ENCODE measurements around the gene TRAF3IP1.
"Not testable (repeated sequence)": the region's sequence is repeated elsewhere in the genome, so short reads cannot be mapped to it uniquely, and the experiment has no call there.

TRAF3IP1 gene

GRCh38 chr2:238441262-238442114, 121.2 kb downstream of the TRAF3IP1 start:
- no peaks in the 10 kb centered on the region for H3K9me3 ChIP-seq (ENCODE audit: control insufficient read depth in 5 of 5, low read length in 5 of 5)
- H3K9ac ChIP-seq (ENCODE audit: low read length in 5 of 5): no peak overlapping the region

GRCh38 chr2:238442257-238442656, 121.9 kb downstream of the TRAF3IP1 start:
- not testable (repeated sequence) for H3K27me3 ChIP-seq (ENCODE audit: control insufficient read depth in 5 of 5, insufficient read depth in 4 of 5, low read length in 5 of 5); H3K4me3 ChIP-seq (ENCODE audit: low read depth in 1 of 5, low read length in 5 of 5); H3K9me3 ChIP-seq (ENCODE audit: control insufficient read depth in 5 of 5, low read length in 5 of 5); H3K9ac ChIP-seq (ENCODE audit: low read length in 5 of 5); H3K27ac ChIP-seq (ENCODE audit: low read depth, low read length)
- Histone ChIP-seq H3K36me3 (ENCODE audit: control insufficient read depth in 5 of 5, insufficient read depth in 5 of 5, low read length in 5 of 5) (peaks cover 2 to 38% (median 30%) of the 10 kb centered on the region in 5 donors), H3K4me1 (ENCODE audit: control insufficient read depth in 5 of 5, insufficient read depth in 5 of 5, low read length in 5 of 5) (peaks cover 3 to 23% (median 16%) of the 10 kb centered on the region in 5 donors)

More at GRCh38 chr2:238441262-238442114, 121.2 kb downstream of the TRAF3IP1 start:
- Histone ChIP-seq H3K27me3 (ENCODE audit: control insufficient read depth in 5 of 5, insufficient read depth in 4 of 5, low read length in 5 of 5) (no peaks in the 10 kb centered on the region), H3K36me3 (ENCODE audit: control insufficient read depth in 5 of 5, insufficient read depth in 5 of 5, low read length in 5 of 5) (peaks cover 0 to 31% (median 24%) of the 10 kb centered on the region in 5 donors), H3K4me1 (ENCODE audit: control insufficient read depth in 5 of 5, insufficient read depth in 5 of 5, low read length in 5 of 5) (peaks cover 3 to 23% (median 16%) of the 10 kb centered on the region in 5 donors), H3K27ac (ENCODE audit: low read depth, low read length) (no peak overlapping the region), H3K4me3 (ENCODE audit: low read depth in 1 of 5, low read length in 5 of 5) (no peak overlapping the region)

GRCh38 chr2:238444242-238444641, 123.9 kb downstream of the TRAF3IP1 start:
- no peaks in the 10 kb centered on the region for H3K27me3 ChIP-seq (ENCODE audit: control insufficient read depth in 5 of 5, insufficient read depth in 4 of 5, low read length in 5 of 5)
- peaks cover 2 to 47% (median 36%) of the 10 kb centered on the region in 5 donors for H3K36me3 ChIP-seq (ENCODE audit: control insufficient read depth in 5 of 5, insufficient read depth in 5 of 5, low read length in 5 of 5)
- no peak overlapping the region for H3K9ac ChIP-seq (ENCODE audit: low read length in 5 of 5)
- H3K27ac ChIP-seq (ENCODE audit: low read depth, low read length): no peak overlapping the region
- no peak overlapping the region for H3K4me3 ChIP-seq (ENCODE audit: low read depth in 1 of 5, low read length in 5 of 5)
- H3K4me1 ChIP-seq (ENCODE audit: control insufficient read depth in 5 of 5, insufficient read depth in 5 of 5, low read length in 5 of 5): peaks cover 3 to 17% (median 10%) of the 10 kb centered on the region in 5 donors
- no peaks in the 10 kb centered on the region for H3K9me3 ChIP-seq (ENCODE audit: control insufficient read depth in 5 of 5, low read length in 5 of 5)

- Histone ChIP-seq H3K4me3 (ENCODE audit: low read depth in 1 of 5, low read length in 5 of 5) (no peak overlapping the region), H3K27me3 (ENCODE audit: control insufficient read depth in 5 of 5, insufficient read depth in 4 of 5, low read length in 5 of 5) (no peaks in the 10 kb centered on the region), H3K36me3 (ENCODE audit: control insufficient read depth in 5 of 5, insufficient read depth in 5 of 5, low read length in 5 of 5) (peaks cover 2 to 50% (median 39%) of the 10 kb centered on the region in 5 donors), H3K27ac (ENCODE audit: low read depth, low read length) (no peak overlapping the region), H3K9ac (ENCODE audit: low read length in 5 of 5) (no peak overlapping the region), H3K9me3 (ENCODE audit: control insufficient read depth in 5 of 5, low read length in 5 of 5) (no peaks in the 10 kb centered on the region), H3K4me1 (ENCODE audit: control insufficient read depth in 5 of 5, insufficient read depth in 5 of 5, low read length in 5 of 5) (peaks cover 6 to 22% (median 12%) of the 10 kb centered on the region in 5 donors)
Observed at GRCh38 chr2:238445409-238446190, 125.3 kb downstream of the TRAF3IP1 start.

GRCh38 chr2:238446371-238446770, 126.1 kb downstream of the TRAF3IP1 start:
- Histone ChIP-seq H3K36me3 (ENCODE audit: control insufficient read depth in 5 of 5, insufficient read depth in 5 of 5, low read length in 5 of 5) (peaks cover 2 to 58% (median 42%) of the 10 kb centered on the region in 5 donors), H3K9me3 (ENCODE audit: control insufficient read depth in 5 of 5, low read length in 5 of 5) (no peaks in the 10 kb centered on the region), H3K9ac (ENCODE audit: low read length in 5 of 5) (no peak overlapping the region), H3K4me1 (ENCODE audit: control insufficient read depth in 5 of 5, insufficient read depth in 5 of 5, low read length in 5 of 5) (peaks cover 6 to 22% (median 12%) of the 10 kb centered on the region in 5 donors), H3K27ac (ENCODE audit: low read depth, low read length) (no peak overlapping the region), H3K4me3 (ENCODE audit: low read depth in 1 of 5, low read length in 5 of 5) (no peak overlapping the region), H3K27me3 (ENCODE audit: control insufficient read depth in 5 of 5, insufficient read depth in 4 of 5, low read length in 5 of 5) (no peaks in the 10 kb centered on the region)

GRCh38 chr2:238448031-238448955, 128.0 kb downstream of the TRAF3IP1 start:
- Histone ChIP-seq H3K9me3 (ENCODE audit: control insufficient read depth in 5 of 5, low read length in 5 of 5) (no peaks in the 10 kb centered on the region), H3K4me1 (ENCODE audit: control insufficient read depth in 5 of 5, insufficient read depth in 5 of 5, low read length in 5 of 5) (peaks cover 4 to 15% (median 9%) of the 10 kb centered on the region in 5 donors), H3K27ac (ENCODE audit: low read depth, low read length) (no peak overlapping the region), H3K9ac (ENCODE audit: low read length in 5 of 5) (no peak overlapping the region), H3K4me3 (ENCODE audit: low read depth in 1 of 5, low read length in 5 of 5) (no peak overlapping the region), H3K27me3 (ENCODE audit: control insufficient read depth in 5 of 5, insufficient read depth in 4 of 5, low read length in 5 of 5) (no peaks in the 10 kb centered on the region), H3K36me3 (ENCODE audit: control insufficient read depth in 5 of 5, insufficient read depth in 5 of 5, low read length in 5 of 5) (peaks cover 2 to 65% (median 48%) of the 10 kb centered on the region in 5 donors)

GRCh38 chr2:238449241-238449640, 128.9 kb downstream of the TRAF3IP1 start:
- no peak overlapping the region for H3K27ac ChIP-seq (ENCODE audit: low read depth, low read length)
- no peak overlapping the region for H3K4me3 ChIP-seq (ENCODE audit: low read depth in 1 of 5, low read length in 5 of 5)
- no peak overlapping the region for H3K9ac ChIP-seq (ENCODE audit: low read length in 5 of 5)
- H3K36me3 ChIP-seq (ENCODE audit: control insufficient read depth in 5 of 5, insufficient read depth in 5 of 5, low read length in 5 of 5): peaks cover 2 to 62% (median 46%) of the 10 kb centered on the region in 5 donors
- no peaks in the 10 kb centered on the region for H3K9me3 ChIP-seq (ENCODE audit: control insufficient read depth in 5 of 5, low read length in 5 of 5)
- H3K27me3 ChIP-seq (ENCODE audit: control insufficient read depth in 5 of 5, insufficient read depth in 4 of 5, low read length in 5 of 5): no peaks in the 10 kb centered on the region
- peaks cover 4 to 17% (median 9%) of the 10 kb centered on the region in 5 donors for H3K4me1 ChIP-seq (ENCODE audit: control insufficient read depth in 5 of 5, insufficient read depth in 5 of 5, low read length in 5 of 5)

- peaks cover 4 to 22% (median 15%) of the 10 kb centered on the region in 5 donors for H3K4me1 ChIP-seq (ENCODE audit: control insufficient read depth in 5 of 5, insufficient read depth in 5 of 5, low read length in 5 of 5)
- no peaks in the 10 kb centered on the region for H3K9me3 ChIP-seq (ENCODE audit: control insufficient read depth in 5 of 5, low read length in 5 of 5)
- H3K4me3 ChIP-seq (ENCODE audit: low read depth in 1 of 5, low read length in 5 of 5): no peak overlapping the region
- no peaks in the 10 kb centered on the region for H3K27me3 ChIP-seq (ENCODE audit: control insufficient read depth in 5 of 5, insufficient read depth in 4 of 5, low read length in 5 of 5)
- no peak overlapping the region for H3K9ac ChIP-seq (ENCODE audit: low read length in 5 of 5)
- H3K36me3 ChIP-seq (ENCODE audit: control insufficient read depth in 5 of 5, insufficient read depth in 5 of 5, low read length in 5 of 5): peaks cover 2 to 55% (median 42%) of the 10 kb centered on the region in 5 donors
- no peak overlapping the region for H3K27ac ChIP-seq (ENCODE audit: low read depth, low read length)
Observed at GRCh38 chr2:238449909-238450417, 129.6 kb downstream of the TRAF3IP1 start.

GRCh38 chr2:238450440-238450861, 130.1 kb downstream of the TRAF3IP1 start:
- no peak overlapping the region for H3K4me3 ChIP-seq (ENCODE audit: low read depth in 1 of 5, low read length in 5 of 5)
- no peak overlapping the region for H3K9ac ChIP-seq (ENCODE audit: low read length in 5 of 5)
- no peaks in the 10 kb centered on the region for H3K9me3 ChIP-seq (ENCODE audit: control insufficient read depth in 5 of 5, low read length in 5 of 5)
- H3K27me3 ChIP-seq (ENCODE audit: control insufficient read depth in 5 of 5, insufficient read depth in 4 of 5, low read length in 5 of 5): no peaks in the 10 kb centered on the region
- H3K4me1 ChIP-seq (ENCODE audit: control insufficient read depth in 5 of 5, insufficient read depth in 5 of 5, low read length in 5 of 5): peaks cover 4 to 22% (median 15%) of the 10 kb centered on the region in 5 donors
- H3K27ac ChIP-seq (ENCODE audit: low read depth, low read length): no peak overlapping the region
- H3K36me3 ChIP-seq (ENCODE audit: control insufficient read depth in 5 of 5, insufficient read depth in 5 of 5, low read length in 5 of 5): peaks cover 2 to 50% (median 38%) of the 10 kb centered on the region in 5 donors

All from subcutaneous abdominal adipose tissue (tissue), 5 donors.